ENCODE measurements around the gene ZMYND8. TPM values are rescaled to one million over a fixed set of nuclear protein-coding genes. Genes with fewer than 3 reads are reported as not detected.

The ZMYND8 gene
- total RNA-seq, 2 donors from 2014 or later = 18.9 to 19.1 TPM

DNA sequence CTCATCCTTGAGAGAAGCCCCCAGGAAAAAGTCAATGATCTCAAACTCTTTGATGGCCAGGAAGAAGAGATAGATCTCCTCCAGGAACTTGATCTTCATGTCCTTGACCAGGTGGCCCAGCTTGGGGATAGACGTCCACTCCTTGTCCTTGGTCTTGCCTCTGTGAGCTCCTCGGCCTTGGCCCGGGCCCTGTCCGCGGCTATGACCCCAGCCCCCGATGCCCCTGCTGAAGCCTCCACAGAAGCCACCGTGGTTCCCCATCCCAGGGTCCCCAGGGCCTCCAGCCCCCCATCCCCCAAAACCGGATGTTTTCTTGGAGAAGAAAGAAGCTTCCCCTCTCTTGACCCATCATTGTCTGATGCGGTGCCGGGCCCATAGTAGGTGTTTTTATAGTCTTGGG, 195.1 kb downstream of the ZMYND8 start:
- Histone ChIP-seq H3K4me3 (no peak overlapping the region), H3K9me3 (no peaks in the 10 kb centered on the region), H3K27ac (no peak overlapping the region), H3K4me1 (no peaks in the 10 kb centered on the region), H3K27me3 (no peaks in the 10 kb centered on the region), H3K36me3 (replicated peaks in 1 of 2; ENCODE audit: insufficient read depth in 1 of 2, low read depth in 2 of 2) (no peaks in the 10 kb centered on the region)
- no peak for ATAC-seq
- DNase-seq = no peak
- no peak for TF ChIP-seq POLR2A (IDR thresholded peaks at IDR 0.05)
- TF ChIP-seq, protein P1, sequence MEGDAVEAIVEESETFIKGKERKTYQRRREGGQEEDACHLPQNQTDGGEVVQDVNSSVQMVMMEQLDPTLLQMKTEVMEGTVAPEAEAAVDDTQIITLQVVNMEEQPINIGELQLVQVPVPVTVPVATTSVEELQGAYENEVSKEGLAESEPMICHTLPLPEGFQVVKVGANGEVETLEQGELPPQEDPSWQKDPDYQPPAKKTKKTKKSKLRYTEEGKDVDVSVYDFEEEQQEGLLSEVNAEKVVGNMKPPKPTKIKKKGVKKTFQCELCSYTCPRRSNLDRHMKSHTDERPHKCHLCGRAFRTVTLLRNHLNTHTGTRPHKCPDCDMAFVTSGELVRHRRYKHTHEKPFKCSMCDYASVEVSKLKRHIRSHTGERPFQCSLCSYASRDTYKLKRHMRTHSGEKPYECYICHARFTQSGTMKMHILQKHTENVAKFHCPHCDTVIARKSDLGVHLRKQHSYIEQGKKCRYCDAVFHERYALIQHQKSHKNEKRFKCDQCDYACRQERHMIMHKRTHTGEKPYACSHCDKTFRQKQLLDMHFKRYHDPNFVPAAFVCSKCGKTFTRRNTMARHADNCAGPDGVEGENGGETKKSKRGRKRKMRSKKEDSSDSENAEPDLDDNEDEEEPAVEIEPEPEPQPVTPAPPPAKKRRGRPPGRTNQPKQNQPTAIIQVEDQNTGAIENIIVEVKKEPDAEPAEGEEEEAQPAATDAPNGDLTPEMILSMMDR (IDR thresholded peaks at IDR 0.05) = no peak
- intact Hi-C loops (cut with DNase I) = no loop called here
- 76 to 79% methylated on average over 3 to 10 of the region's 10 CpGs for WGBS, 2 donors

DNA sequence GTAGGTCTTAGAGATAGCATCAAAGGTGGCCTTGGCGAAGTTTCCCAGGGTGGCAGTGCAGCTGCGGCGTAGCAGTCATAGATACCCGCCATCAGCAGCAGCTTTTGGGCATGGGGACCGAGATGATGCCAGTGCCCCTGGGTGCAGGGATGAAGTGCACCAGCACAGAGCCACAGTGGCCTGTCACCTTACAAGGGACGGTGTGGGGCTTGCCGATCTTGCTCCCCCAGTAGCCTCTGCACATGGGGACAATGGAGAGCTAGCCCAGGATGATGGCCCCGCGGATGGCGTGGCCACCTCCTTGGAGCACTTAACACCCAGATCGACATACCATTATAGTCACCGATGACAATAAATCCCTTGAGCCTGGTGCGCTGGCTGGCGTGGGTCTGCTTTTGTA, 195.5 kb downstream of the ZMYND8 start:
- WGBS, 2 donors = 76 to 87% methylated on average over 9 to 14 of the region's 14 CpGs
- Histone ChIP-seq H3K4me1 (no peaks in the 10 kb centered on the region), H3K27me3 (no peaks in the 10 kb centered on the region), H3K4me3 (no peak overlapping the region), H3K9me3 (no peaks in the 10 kb centered on the region), H3K36me3 (replicated peaks in 1 of 2; ENCODE audit: insufficient read depth in 1 of 2, low read depth in 2 of 2) (no peaks in the 10 kb centered on the region), H3K27ac (no peak overlapping the region)
- TF ChIP-seq POLR2A (IDR thresholded peaks at IDR 0.05) = no peak
- TF ChIP-seq, protein P1 (IDR thresholded peaks at IDR 0.05) = no peak
- intact Hi-C loops (cut with DNase I) = no loop called here
- no peak for ATAC-seq
- DNase-seq = no peak

DNA sequence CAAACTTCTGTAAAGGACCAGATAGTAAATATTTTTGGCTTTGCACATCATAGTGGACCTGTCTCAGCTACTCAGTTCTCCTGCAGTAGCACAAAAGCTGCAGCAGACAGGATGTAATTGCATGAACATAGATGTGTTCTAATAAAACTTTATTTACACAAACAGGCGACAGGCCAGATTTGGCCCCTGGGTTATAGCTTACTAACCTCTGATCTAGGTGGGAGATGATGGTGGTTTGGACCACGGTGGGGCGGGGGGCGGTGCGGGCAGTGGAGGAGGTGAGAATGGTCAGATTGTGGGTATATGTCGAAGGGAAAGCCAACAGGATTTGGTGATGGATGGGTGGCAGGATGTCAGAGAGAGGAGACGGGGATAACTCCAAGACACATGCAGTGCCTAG, 196.3 kb downstream of the ZMYND8 start:
- WGBS, 2 donors = 79 to 86% methylated on average over 7 of the region's 7 CpGs
- ATAC-seq (no peak), DNase-seq (no peak)
- TF ChIP-seq POLR2A (IDR thresholded peaks at IDR 0.05) = no peak
- TF ChIP-seq, protein P1 (IDR thresholded peaks at IDR 0.05) = no peak
- no peak overlapping the region for H3K27ac ChIP-seq
- H3K4me1 ChIP-seq = no peaks in the 10 kb centered on the region
- intact Hi-C loops (cut with DNase I) = no loop called here
- H3K27me3 ChIP-seq = no peaks in the 10 kb centered on the region
- H3K9me3 ChIP-seq = no peaks in the 10 kb centered on the region
- H3K36me3 ChIP-seq (replicated peaks in 1 of 2; ENCODE audit: insufficient read depth in 1 of 2, low read depth in 2 of 2) = no peaks in the 10 kb centered on the region
- no peak overlapping the region for H3K4me3 ChIP-seq

Small RNA genes within 50 kb of the gene (microRNA-seq; reads per million reads assigned to microRNA genes)
- 0 to 0.45 reads per million in 2 donors for gene MIR3616 (ENCODE audit: borderline number of aligned reads in 2 of 2, borderline replicate concordance in 2 of 2)

Small RNA genes within 50 kb of the gene (small RNA-seq; reads per million reads assigned to genes)
- gene MIR3616 = not detected

Other genes with a start within 250 kb of the ZMYND8 start
- gene NCOA3, start 145.2 kb upstream of the ZMYND8 start, total RNA-seq = 10 to 100 TPM; 14.8 to 17.1 TPM